Measurements from ENCODE around the gene ELF2.

GRCh38 chr4:139210486-139210885 lies 33.5 kb upstream of the ELF2 start:
- TF ChIP-seq CTCF (IDR thresholded peaks at IDR 0.05; ENCODE audit: extremely low read depth in 1 of 2, insufficient read depth in 1 of 2, low read depth in 1 of 2, low read length in 2 of 2): no peak
- no peak for TF ChIP-seq POLR2AphosphoS5 (IDR thresholded peaks at IDR 0.05; ENCODE audit: insufficient read depth, low read depth, low read length)
- no peak for TF ChIP-seq POLR2A (IDR thresholded peaks at IDR 0.05; ENCODE audit: low read depth, low read length)
- no peak for TF ChIP-seq MAX (IDR thresholded peaks at IDR 0.05; ENCODE audit: insufficient read depth, insufficient read length)
